WTC11 (cell line): ENCODE data around the gene TUBGCP6. TPM values are rescaled to one million over a fixed set of nuclear protein-coding genes. Genes with fewer than 3 reads are reported as not detected.

Source experiments
- ATAC-seq: fragments of 200-7000 bp; cut with Tn5 transposase; 2 replicates; pipeline ENCODE4 v1.10.0; 2021; ENCODE audit warnings: mild to moderate bottlenecking, moderate library complexity
- CTCF ChIA-PET: fragments of 300-600 bp; sonication (Branson Sonifier 250); formaldehyde crosslinking; loops from one replicate; lab custom pipeline; 2021; ENCODE audit warnings: antibody characterized with exemption; lab: Charles Lee
- POLR2A ChIA-PET: fragments of 350-600 bp; sonication (Branson Sonifier 250); formaldehyde crosslinking; loops from one replicate; lab custom pipeline; 2021; ENCODE audit warnings: antibody characterized with exemption; lab: Charles Lee
- DNase-seq: peaks from one replicate; pipeline ENCODE4 v3.0.0; 2021; ENCODE audit warnings: low spot score
- H3K27ac Mint-ChIP-seq: 2 replicates; pipeline ENCODE4 v1.8.0; 2021; ENCODE audit warnings: mixed read lengths
- H3K27me3 Mint-ChIP-seq: 2 replicates; pipeline ENCODE4 v1.8.0; 2021; ENCODE audit warnings: low read depth, mild to moderate bottlenecking, moderate library complexity, mixed read lengths
- H3K36me3 Mint-ChIP-seq: 2 replicates; pipeline ENCODE4 v1.8.0; 2021; ENCODE audit warnings: mixed read lengths
- H3K4me1 Mint-ChIP-seq: 2 replicates; pipeline ENCODE4 v1.8.0; 2022; ENCODE audit warnings: mixed read lengths
- H3K4me3 Mint-ChIP-seq: 2 replicates; pipeline ENCODE4 v1.8.0; 2021; ENCODE audit warnings: mild to moderate bottlenecking, moderate library complexity, mixed read lengths
- H3K9me3 Mint-ChIP-seq: 2 replicates; pipeline ENCODE4 v1.8.0; 2021; ENCODE audit warnings: mixed read lengths
- FOXK1 ChIP-seq: sonication (generic); formaldehyde crosslinking; IDR thresholded peaks from 2 replicates; pipeline ENCODE4 v1.8.0; 2022; ENCODE audit warnings: mild to moderate bottlenecking, moderate library complexity, missing genetic modification reagents
- GABPB1 ChIP-seq: sonication (generic); formaldehyde crosslinking; IDR thresholded peaks from 2 replicates; pipeline ENCODE4 v1.8.1; 2023; ENCODE audit warnings: mild to moderate bottlenecking, missing genetic modification reagents
- JAZF1 ChIP-seq: fragments of 250-450 bp; sonication (Bioruptor Pico); IDR thresholded peaks from 2 replicates; pipeline ENCODE4 v1.9.0; 2021; ENCODE audit warnings: moderate library complexity, mild to moderate bottlenecking, inconsistent platforms
- ZNF138 ChIP-seq: sonication (generic); formaldehyde crosslinking; conservative IDR thresholded peaks from 2 replicates; pipeline ENCODE4 v1.8.1; 2022; ENCODE audit warnings: mild to moderate bottlenecking, moderate library complexity, missing genetic modification reagents
- total RNA-seq: library from RNA; stranded (reverse); gene quantifications from 3 replicates; pipeline ENCODE4 v1.2.3, GENCODE V29; 2021
- TF ChIP-seq, protein P1 (sequence below): sonication (generic); formaldehyde crosslinking; conservative IDR thresholded peaks from 2 replicates; pipeline ENCODE4 v1.8.1; 2022; ENCODE audit warnings: mild to moderate bottlenecking, missing genetic modification reagents
- TF ChIP-seq, protein P2 (sequence below): fragments of 200-600 bp; IDR thresholded peaks from 2 replicates; pipeline ENCODE4 v1.8.0; 2022; ENCODE audit warnings: antibody characterized with exemption
- TF ChIP-seq, protein P3 (sequence below): fragments of 250-450 bp; sonication (Bioruptor Pico); IDR thresholded peaks from 2 replicates; pipeline ENCODE4 v2.1.2; 2022; ENCODE audit warnings: mild to moderate bottlenecking, moderate library complexity
- TF ChIP-seq, protein P4 (sequence below): sonication (generic); formaldehyde crosslinking; IDR thresholded peaks from 2 replicates; pipeline ENCODE4 v1.8.0; 2023; ENCODE audit warnings: mild to moderate bottlenecking, missing genetic modification reagents
- TF ChIP-seq, protein P5 (sequence below): fragments of 250-450 bp; sonication (Bioruptor Pico); IDR thresholded peaks from 2 replicates; pipeline ENCODE4 v1.9.0; 2021; ENCODE audit warnings: mild to moderate bottlenecking, borderline replicate concordance
- TF ChIP-seq, protein P6 (sequence below): sonication (generic); formaldehyde crosslinking; conservative IDR thresholded peaks from 2 replicates; pipeline ENCODE4 v1.8.1; 2023; ENCODE audit warnings: mild to moderate bottlenecking, low read depth, missing genetic modification reagents, moderate library complexity
- TF ChIP-seq, protein P7 (sequence below): sonication (generic); formaldehyde crosslinking; IDR thresholded peaks from 2 replicates; pipeline ENCODE4 v1.8.0; 2023; ENCODE audit warnings: missing genetic modification reagents, mild to moderate bottlenecking, borderline replicate concordance
- TF ChIP-seq, protein P8 (sequence below): sonication (generic); formaldehyde crosslinking; IDR thresholded peaks from 2 replicates; pipeline ENCODE4 v1.8.0; 2023; ENCODE audit warnings: missing genetic modification reagents

Gene TUBGCP6
- total RNA-seq, 1 experiment from 2014 or later = 45.4 TPM

DNA sequence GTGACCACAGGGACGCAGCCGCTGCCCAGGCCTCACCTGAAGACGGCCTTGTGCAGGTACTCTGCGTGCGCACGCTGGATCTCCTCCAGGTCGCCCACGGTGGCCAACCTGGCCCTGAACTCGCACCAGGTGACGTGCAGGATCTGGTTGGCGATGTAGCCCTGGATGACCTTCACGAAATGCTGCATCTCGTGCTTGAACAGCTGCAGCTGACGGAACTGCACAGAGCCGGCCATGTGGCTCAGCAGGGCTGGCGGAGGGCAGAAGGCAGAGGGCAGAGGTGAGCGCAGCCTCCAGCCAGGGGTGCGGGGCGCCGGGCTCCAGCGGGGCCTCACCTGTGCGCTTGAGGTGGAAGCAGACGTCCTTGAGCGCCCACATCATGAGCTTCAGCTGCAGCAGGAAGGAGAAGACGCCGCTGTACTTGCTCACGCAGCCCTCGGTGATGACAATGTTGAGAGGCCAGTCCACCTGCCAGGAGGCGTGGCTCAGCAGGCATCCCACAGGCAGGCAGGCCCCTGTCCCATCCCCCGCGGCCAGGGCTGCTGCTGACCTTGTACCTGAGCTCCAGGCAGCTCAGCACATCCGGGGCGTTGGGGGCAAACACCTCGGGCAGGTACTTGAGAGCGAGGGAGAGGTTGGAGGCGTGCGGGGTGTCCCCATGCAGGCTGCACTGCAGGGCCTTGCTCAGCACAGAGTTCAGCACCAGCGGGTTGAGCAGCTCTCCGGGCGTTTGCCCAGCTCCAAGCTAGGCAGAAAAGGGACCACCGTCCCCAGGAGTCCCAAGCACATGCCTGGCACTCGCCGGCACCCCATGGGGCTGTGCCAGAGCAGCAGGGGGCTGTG is 26.4 kb downstream of the TUBGCP6 start (continued):
- TF ChIP-seq, protein P1, sequence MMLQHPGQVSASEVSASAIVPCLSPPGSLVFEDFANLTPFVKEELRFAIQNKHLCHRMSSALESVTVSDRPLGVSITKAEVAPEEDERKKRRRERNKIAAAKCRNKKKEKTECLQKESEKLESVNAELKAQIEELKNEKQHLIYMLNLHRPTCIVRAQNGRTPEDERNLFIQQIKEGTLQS (CRISPR knock-in tag) = no peak
- no peak for TF ChIP-seq JAZF1 (CRISPR knock-in tag)
- TF ChIP-seq, protein P2, sequence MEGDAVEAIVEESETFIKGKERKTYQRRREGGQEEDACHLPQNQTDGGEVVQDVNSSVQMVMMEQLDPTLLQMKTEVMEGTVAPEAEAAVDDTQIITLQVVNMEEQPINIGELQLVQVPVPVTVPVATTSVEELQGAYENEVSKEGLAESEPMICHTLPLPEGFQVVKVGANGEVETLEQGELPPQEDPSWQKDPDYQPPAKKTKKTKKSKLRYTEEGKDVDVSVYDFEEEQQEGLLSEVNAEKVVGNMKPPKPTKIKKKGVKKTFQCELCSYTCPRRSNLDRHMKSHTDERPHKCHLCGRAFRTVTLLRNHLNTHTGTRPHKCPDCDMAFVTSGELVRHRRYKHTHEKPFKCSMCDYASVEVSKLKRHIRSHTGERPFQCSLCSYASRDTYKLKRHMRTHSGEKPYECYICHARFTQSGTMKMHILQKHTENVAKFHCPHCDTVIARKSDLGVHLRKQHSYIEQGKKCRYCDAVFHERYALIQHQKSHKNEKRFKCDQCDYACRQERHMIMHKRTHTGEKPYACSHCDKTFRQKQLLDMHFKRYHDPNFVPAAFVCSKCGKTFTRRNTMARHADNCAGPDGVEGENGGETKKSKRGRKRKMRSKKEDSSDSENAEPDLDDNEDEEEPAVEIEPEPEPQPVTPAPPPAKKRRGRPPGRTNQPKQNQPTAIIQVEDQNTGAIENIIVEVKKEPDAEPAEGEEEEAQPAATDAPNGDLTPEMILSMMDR = no peak
- no peak for TF ChIP-seq ZNF138 (CRISPR knock-in tag)
- TF ChIP-seq, protein P3, sequence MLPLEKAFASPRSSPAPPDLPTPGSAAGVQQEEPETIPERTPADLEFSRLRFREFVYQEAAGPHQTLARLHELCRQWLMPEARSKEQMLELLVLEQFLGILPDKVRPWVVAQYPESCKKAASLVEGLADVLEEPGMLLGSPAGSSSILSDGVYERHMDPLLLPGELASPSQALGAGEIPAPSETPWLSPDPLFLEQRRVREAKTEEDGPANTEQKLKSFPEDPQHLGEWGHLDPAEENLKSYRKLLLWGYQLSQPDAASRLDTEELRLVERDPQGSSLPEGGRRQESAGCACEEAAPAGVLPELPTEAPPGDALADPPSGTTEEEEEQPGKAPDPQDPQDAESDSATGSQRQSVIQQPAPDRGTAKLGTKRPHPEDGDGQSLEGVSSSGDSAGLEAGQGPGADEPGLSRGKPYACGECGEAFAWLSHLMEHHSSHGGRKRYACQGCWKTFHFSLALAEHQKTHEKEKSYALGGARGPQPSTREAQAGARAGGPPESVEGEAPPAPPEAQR = no peak
- TF ChIP-seq, protein P4, sequence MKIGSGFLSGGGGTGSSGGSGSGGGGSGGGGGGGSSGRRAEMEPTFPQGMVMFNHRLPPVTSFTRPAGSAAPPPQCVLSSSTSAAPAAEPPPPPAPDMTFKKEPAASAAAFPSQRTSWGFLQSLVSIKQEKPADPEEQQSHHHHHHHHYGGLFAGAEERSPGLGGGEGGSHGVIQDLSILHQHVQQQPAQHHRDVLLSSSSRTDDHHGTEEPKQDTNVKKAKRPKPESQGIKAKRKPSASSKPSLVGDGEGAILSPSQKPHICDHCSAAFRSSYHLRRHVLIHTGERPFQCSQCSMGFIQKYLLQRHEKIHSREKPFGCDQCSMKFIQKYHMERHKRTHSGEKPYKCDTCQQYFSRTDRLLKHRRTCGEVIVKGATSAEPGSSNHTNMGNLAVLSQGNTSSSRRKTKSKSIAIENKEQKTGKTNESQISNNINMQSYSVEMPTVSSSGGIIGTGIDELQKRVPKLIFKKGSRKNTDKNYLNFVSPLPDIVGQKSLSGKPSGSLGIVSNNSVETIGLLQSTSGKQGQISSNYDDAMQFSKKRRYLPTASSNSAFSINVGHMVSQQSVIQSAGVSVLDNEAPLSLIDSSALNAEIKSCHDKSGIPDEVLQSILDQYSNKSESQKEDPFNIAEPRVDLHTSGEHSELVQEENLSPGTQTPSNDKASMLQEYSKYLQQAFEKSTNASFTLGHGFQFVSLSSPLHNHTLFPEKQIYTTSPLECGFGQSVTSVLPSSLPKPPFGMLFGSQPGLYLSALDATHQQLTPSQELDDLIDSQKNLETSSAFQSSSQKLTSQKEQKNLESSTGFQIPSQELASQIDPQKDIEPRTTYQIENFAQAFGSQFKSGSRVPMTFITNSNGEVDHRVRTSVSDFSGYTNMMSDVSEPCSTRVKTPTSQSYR (CRISPR knock-in tag) = no peak
- TF ChIP-seq, protein P5, sequence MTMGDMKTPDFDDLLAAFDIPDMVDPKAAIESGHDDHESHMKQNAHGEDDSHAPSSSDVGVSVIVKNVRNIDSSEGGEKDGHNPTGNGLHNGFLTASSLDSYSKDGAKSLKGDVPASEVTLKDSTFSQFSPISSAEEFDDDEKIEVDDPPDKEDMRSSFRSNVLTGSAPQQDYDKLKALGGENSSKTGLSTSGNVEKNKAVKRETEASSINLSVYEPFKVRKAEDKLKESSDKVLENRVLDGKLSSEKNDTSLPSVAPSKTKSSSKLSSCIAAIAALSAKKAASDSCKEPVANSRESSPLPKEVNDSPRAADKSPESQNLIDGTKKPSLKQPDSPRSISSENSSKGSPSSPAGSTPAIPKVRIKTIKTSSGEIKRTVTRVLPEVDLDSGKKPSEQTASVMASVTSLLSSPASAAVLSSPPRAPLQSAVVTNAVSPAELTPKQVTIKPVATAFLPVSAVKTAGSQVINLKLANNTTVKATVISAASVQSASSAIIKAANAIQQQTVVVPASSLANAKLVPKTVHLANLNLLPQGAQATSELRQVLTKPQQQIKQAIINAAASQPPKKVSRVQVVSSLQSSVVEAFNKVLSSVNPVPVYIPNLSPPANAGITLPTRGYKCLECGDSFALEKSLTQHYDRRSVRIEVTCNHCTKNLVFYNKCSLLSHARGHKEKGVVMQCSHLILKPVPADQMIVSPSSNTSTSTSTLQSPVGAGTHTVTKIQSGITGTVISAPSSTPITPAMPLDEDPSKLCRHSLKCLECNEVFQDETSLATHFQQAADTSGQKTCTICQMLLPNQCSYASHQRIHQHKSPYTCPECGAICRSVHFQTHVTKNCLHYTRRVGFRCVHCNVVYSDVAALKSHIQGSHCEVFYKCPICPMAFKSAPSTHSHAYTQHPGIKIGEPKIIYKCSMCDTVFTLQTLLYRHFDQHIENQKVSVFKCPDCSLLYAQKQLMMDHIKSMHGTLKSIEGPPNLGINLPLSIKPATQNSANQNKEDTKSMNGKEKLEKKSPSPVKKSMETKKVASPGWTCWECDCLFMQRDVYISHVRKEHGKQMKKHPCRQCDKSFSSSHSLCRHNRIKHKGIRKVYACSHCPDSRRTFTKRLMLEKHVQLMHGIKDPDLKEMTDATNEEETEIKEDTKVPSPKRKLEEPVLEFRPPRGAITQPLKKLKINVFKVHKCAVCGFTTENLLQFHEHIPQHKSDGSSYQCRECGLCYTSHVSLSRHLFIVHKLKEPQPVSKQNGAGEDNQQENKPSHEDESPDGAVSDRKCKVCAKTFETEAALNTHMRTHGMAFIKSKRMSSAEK = no peak
- TF ChIP-seq FOXK1 = no peak

DNA sequence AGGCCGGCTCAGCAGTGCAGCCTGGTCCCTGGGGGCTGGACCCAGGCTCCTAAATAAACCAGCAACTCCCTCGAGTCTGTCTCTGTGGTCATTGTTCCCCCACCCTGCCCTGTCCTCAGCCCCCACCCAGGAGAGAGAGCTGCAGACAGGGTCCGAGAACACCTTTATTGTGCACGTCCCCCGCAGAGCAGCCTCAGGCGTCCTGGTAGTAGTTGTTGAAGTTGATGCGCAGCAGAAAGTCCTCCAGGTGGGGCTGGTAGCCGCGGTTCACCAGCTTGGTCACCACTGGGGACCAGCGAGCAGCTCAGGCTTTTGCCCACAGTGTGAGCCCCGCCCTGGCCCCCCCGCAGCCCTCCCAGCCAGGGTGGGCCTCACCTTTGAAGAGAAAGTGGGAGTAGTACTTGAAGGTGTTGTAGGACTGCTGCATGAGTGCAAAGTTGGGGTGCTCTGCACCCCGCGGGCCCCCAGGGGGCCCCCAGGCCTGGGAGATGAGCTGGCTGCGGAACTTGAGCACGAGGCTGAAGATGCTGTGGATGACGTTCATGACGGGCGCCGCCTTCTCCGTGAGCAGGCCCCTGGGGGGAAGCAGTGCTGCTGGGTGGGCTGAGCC is 27.2 kb downstream of the TUBGCP6 start:
- peaks cover 44% of the 10 kb centered on the region for H3K36me3 Mint-ChIP-seq
- peaks cover 5% of the 10 kb centered on the region; the same call in 1 of the 2 replicates for H3K4me1 Mint-ChIP-seq
- H3K4me3 Mint-ChIP-seq = no peak overlapping the region
- CTCF ChIA-PET = interaction anchor here (1.4 to 1.8 kb wide), 2 partner anchors 11 to 34 kb away, joined by 3 to 7 read pairs; partner anchors contain the start of gene HDAC10
- no peaks in the 10 kb centered on the region for H3K9me3 Mint-ChIP-seq
- POLR2A ChIA-PET = no interaction called here
- H3K27ac Mint-ChIP-seq = no peak overlapping the region
- ATAC-seq (no peak), DNase-seq (no peak)
- H3K27me3 Mint-ChIP-seq = no peaks in the 10 kb centered on the region
- TF ChIP-seq, protein P6, sequence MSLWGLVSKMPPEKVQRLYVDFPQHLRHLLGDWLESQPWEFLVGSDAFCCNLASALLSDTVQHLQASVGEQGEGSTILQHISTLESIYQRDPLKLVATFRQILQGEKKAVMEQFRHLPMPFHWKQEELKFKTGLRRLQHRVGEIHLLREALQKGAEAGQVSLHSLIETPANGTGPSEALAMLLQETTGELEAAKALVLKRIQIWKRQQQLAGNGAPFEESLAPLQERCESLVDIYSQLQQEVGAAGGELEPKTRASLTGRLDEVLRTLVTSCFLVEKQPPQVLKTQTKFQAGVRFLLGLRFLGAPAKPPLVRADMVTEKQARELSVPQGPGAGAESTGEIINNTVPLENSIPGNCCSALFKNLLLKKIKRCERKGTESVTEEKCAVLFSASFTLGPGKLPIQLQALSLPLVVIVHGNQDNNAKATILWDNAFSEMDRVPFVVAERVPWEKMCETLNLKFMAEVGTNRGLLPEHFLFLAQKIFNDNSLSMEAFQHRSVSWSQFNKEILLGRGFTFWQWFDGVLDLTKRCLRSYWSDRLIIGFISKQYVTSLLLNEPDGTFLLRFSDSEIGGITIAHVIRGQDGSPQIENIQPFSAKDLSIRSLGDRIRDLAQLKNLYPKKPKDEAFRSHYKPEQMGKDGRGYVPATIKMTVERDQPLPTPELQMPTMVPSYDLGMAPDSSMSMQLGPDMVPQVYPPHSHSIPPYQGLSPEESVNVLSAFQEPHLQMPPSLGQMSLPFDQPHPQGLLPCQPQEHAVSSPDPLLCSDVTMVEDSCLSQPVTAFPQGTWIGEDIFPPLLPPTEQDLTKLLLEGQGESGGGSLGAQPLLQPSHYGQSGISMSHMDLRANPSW (CRISPR knock-in tag) = no peak
- TF ChIP-seq, protein P7, sequence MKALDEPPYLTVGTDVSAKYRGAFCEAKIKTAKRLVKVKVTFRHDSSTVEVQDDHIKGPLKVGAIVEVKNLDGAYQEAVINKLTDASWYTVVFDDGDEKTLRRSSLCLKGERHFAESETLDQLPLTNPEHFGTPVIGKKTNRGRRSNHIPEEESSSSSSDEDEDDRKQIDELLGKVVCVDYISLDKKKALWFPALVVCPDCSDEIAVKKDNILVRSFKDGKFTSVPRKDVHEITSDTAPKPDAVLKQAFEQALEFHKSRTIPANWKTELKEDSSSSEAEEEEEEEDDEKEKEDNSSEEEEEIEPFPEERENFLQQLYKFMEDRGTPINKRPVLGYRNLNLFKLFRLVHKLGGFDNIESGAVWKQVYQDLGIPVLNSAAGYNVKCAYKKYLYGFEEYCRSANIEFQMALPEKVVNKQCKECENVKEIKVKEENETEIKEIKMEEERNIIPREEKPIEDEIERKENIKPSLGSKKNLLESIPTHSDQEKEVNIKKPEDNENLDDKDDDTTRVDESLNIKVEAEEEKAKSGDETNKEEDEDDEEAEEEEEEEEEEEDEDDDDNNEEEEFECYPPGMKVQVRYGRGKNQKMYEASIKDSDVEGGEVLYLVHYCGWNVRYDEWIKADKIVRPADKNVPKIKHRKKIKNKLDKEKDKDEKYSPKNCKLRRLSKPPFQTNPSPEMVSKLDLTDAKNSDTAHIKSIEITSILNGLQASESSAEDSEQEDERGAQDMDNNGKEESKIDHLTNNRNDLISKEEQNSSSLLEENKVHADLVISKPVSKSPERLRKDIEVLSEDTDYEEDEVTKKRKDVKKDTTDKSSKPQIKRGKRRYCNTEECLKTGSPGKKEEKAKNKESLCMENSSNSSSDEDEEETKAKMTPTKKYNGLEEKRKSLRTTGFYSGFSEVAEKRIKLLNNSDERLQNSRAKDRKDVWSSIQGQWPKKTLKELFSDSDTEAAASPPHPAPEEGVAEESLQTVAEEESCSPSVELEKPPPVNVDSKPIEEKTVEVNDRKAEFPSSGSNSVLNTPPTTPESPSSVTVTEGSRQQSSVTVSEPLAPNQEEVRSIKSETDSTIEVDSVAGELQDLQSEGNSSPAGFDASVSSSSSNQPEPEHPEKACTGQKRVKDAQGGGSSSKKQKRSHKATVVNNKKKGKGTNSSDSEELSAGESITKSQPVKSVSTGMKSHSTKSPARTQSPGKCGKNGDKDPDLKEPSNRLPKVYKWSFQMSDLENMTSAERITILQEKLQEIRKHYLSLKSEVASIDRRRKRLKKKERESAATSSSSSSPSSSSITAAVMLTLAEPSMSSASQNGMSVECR = no peak
- TF ChIP-seq, protein P8, sequence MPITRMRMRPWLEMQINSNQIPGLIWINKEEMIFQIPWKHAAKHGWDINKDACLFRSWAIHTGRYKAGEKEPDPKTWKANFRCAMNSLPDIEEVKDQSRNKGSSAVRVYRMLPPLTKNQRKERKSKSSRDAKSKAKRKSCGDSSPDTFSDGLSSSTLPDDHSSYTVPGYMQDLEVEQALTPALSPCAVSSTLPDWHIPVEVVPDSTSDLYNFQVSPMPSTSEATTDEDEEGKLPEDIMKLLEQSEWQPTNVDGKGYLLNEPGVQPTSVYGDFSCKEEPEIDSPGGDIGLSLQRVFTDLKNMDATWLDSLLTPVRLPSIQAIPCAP = no peak
- TF ChIP-seq GABPB1 (CRISPR knock-in tag) = no peak
